ENCODE measurements around the gene IFIT2. TPM values are rescaled to one million over a fixed set of nuclear protein-coding genes. Genes with fewer than 3 reads are reported as not detected.
"Not testable (repeated sequence)": the region's sequence is repeated elsewhere in the genome, so short reads cannot be mapped to it uniquely, and the experiment has no call there.

Gene IFIT2, protein sequence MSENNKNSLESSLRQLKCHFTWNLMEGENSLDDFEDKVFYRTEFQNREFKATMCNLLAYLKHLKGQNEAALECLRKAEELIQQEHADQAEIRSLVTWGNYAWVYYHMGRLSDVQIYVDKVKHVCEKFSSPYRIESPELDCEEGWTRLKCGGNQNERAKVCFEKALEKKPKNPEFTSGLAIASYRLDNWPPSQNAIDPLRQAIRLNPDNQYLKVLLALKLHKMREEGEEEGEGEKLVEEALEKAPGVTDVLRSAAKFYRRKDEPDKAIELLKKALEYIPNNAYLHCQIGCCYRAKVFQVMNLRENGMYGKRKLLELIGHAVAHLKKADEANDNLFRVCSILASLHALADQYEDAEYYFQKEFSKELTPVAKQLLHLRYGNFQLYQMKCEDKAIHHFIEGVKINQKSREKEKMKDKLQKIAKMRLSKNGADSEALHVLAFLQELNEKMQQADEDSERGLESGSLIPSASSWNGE
- 47.2 TPM for total RNA-seq
- long read RNA-seq, transcript IFIT2-201 (2 exons, 3,489 nt) = major isoform, 245 of 252 reads
- long read RNA-seq, partial matches to known transcripts = 0 of 252 reads
- long read RNA-seq, other reads (novel, unspliced or antisense) = 7 of 252 reads

DNA sequence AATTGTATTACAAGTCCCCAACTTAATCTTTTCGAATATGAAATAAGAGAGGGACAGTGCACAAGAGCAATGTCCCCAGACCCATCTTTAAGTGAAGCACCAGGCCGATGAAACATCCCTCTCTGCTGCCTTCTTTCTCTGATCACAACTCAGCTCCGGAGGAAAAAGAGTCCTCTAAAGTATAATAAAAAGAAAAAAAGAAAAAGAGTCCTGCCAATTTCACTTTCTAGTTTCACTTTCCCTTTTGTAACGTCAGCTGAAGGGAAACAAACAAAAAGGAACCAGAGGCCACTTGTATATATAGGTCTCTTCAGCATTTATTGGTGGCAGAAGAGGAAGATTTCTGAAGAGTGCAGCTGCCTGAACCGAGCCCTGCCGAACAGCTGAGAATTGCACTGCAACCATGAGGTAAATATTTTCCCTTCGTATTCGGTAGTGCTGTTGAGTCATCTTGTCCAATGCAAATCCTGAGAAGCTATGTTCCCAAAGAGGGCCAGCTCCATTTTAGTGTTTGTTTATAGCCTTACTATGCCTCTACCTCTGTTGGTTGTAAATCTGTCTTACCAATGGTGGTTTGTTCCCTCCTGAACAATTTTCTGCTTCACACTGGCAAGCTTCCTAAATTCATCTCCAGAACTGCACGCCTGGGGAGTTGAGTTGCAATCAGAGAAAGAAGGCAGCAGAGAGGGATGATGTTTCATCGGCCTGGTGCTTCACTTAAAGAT, at the start of gene IFIT2:
IFIT2 (plus strand) TSS at position 326 of the 725 bp plus-strand sequence; CDS start at position 404, 78 bp downstream.
- intact Hi-C loops (cut with DNase I) = no loop called here
- H3K27me3 ChIP-seq = no peaks in the 10 kb centered on the region
- H3K9me3 ChIP-seq = no peaks in the 10 kb centered on the region
- peaks cover 10% of the 10 kb centered on the region for H3K36me3 ChIP-seq
- H3K4me3 ChIP-seq = peak within 1 kb of the TSS; percentile 67
- peaks cover 30% of the 10 kb centered on the region for H3K4me1 ChIP-seq
- ATAC-seq (peak; percentile 78), DNase-seq (no peak)
- peak within 1 kb of the TSS; percentile 96 for H3K27ac ChIP-seq
- TF ChIP-seq, protein P1, sequence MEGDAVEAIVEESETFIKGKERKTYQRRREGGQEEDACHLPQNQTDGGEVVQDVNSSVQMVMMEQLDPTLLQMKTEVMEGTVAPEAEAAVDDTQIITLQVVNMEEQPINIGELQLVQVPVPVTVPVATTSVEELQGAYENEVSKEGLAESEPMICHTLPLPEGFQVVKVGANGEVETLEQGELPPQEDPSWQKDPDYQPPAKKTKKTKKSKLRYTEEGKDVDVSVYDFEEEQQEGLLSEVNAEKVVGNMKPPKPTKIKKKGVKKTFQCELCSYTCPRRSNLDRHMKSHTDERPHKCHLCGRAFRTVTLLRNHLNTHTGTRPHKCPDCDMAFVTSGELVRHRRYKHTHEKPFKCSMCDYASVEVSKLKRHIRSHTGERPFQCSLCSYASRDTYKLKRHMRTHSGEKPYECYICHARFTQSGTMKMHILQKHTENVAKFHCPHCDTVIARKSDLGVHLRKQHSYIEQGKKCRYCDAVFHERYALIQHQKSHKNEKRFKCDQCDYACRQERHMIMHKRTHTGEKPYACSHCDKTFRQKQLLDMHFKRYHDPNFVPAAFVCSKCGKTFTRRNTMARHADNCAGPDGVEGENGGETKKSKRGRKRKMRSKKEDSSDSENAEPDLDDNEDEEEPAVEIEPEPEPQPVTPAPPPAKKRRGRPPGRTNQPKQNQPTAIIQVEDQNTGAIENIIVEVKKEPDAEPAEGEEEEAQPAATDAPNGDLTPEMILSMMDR (IDR thresholded peaks at IDR 0.05) = no peak

GRCh38 chr10:89252225-89252585, 49.6 kb upstream of the IFIT2 start:
- DNase-seq (no peak), ATAC-seq (no peak)
- H3K9me3 ChIP-seq = no peaks in the 10 kb centered on the region
- TF ChIP-seq, protein P1 (IDR thresholded peaks at IDR 0.05) = no peak
- H3K27me3 ChIP-seq = no peaks in the 10 kb centered on the region
- H3K4me3 ChIP-seq = peak overlapping the region; percentile 85
- intact Hi-C loops (cut with DNase I) = no loop called here
- no peaks in the 10 kb centered on the region for H3K36me3 ChIP-seq
- peak overlapping the region; percentile 68 for H3K27ac ChIP-seq
- H3K4me1 ChIP-seq = peaks cover 6% of the 10 kb centered on the region

GRCh38 chr10:89255091-89255579, 46.7 kb upstream of the IFIT2 start:
- DNase-seq; H3K27me3 ChIP-seq; ATAC-seq; H3K27ac ChIP-seq; H3K36me3 ChIP-seq; H3K4me3 ChIP-seq; intact Hi-C loops (cut with DNase I); H3K9me3 ChIP-seq; H3K4me1 ChIP-seq: not testable (repeated sequence)

DNA sequence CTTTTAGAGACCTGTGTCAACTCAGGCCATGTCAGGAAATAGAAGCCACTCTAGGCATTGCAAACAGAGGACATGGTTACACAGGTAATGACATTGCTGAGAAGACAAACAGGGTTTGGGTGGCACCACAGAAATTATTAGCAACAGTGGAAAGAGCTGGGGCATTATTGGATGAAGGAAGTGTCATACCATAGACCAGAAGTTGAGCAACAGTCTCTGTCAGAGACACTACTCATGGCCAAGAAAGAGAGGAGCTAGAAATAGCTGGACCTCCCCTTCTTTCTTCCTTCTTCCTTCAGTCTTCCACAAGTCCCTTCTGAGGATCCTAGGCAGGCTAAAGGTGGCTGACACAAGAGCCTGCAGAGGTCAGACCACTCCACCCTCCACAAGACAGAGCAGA, 46.1 kb upstream of the IFIT2 start:
- H3K36me3 ChIP-seq = no peaks in the 10 kb centered on the region
- no peak overlapping the region for H3K4me3 ChIP-seq
- intact Hi-C loops (cut with DNase I) = no loop called here
- no peaks in the 10 kb centered on the region for H3K27me3 ChIP-seq
- DNase-seq = no peak
- H3K27ac ChIP-seq = peak overlapping the region; percentile 26
- no peaks in the 10 kb centered on the region for H3K9me3 ChIP-seq
- no peak for ATAC-seq
- TF ChIP-seq, protein P1 (IDR thresholded peaks at IDR 0.05) = no peak
- H3K4me1 ChIP-seq = peaks cover 3% of the 10 kb centered on the region

- intact Hi-C loops (cut with DNase I) = no loop called here
- Histone ChIP-seq H3K9me3 (no peaks in the 10 kb centered on the region), H3K27me3 (no peaks in the 10 kb centered on the region), H3K4me3 (no peak overlapping the region), H3K27ac (peak overlapping the region; percentile 26), H3K36me3 (no peaks in the 10 kb centered on the region), H3K4me1 (no peaks in the 10 kb centered on the region)
- ATAC-seq (no peak), DNase-seq (no peak)
- TF ChIP-seq, protein P1 (IDR thresholded peaks at IDR 0.05) = no peak
Observed at GRCh38 chr10:89256340-89256739, 45.5 kb upstream of the IFIT2 start.

GRCh38 chr10:89256962-89257361, 44.9 kb upstream of the IFIT2 start:
- Histone ChIP-seq H3K4me3 (no peak overlapping the region), H3K4me1 (no peaks in the 10 kb centered on the region), H3K27ac (no peak overlapping the region), H3K27me3 (no peaks in the 10 kb centered on the region), H3K9me3 (no peaks in the 10 kb centered on the region), H3K36me3 (no peaks in the 10 kb centered on the region)
- TF ChIP-seq, protein P1 (IDR thresholded peaks at IDR 0.05) = no peak
- intact Hi-C loops (cut with DNase I) = no loop called here
- DNase-seq (no peak), ATAC-seq (no peak)
